ENCODE measurements around the gene ELL. TPM values are rescaled to one million over a fixed set of nuclear protein-coding genes. Genes with fewer than 3 reads are reported as not detected.

The ELL gene
- total RNA-seq, 1 experiment from 2014 or later = 22.9 TPM

- intact Hi-C loops (cut with micrococcal nuclease) = no loop called here
- Histone ChIP-seq H3K9ac (ENCODE audit: low read length) (no peak overlapping the region), H3K4me3 (replicated peaks in 1 of 2; ENCODE audit: low read depth in 1 of 2, low read length in 2 of 2) (no peak overlapping the region), H3K4me2 (ENCODE audit: low read length) (no peak overlapping the region), H2AFZ (ENCODE audit: low read depth, low read length, poor library complexity, severe bottlenecking) (no peak overlapping the region), H3K27me3 (ENCODE audit: insufficient read depth, low read length) (no peaks in the 10 kb centered on the region), H3K79me2 (ENCODE audit: insufficient read depth, low read length) (peaks cover 64% of the 10 kb centered on the region), H3K9me3 (ENCODE audit: control insufficient read depth in 1 of 2, insufficient read depth in 1 of 2, low read depth in 1 of 2, low read length in 2 of 2) (no peaks in the 10 kb centered on the region), H3K27ac (ENCODE audit: low read depth, low read length) (no peak overlapping the region), H3K4me1 (ENCODE audit: control insufficient read depth in 1 of 2, insufficient read depth in 2 of 2, low read length in 2 of 2) (peaks cover 7 to 26% of the 10 kb centered on the region in 2 experiments), H3K36me3 (ENCODE audit: control insufficient read depth in 1 of 2, insufficient read depth in 2 of 2, low read length in 2 of 2) (no peaks in the 10 kb centered on the region; a peak in 1 of 4 replicates), H4K20me1 (ENCODE audit: insufficient read depth) (no peaks in the 10 kb centered on the region), H3K9me2 (ENCODE audit: insufficient read depth) (no peaks in the 10 kb centered on the region)
- no peak for DNase-seq (ENCODE audit: low read depth, low spot score)
- ChIA-PET CTCF (no interaction called here), POLR2A (no interaction called here), RAD21 (ENCODE audit: low non-redundant PET in 1 of 2, low total read pairs in 2 of 2, uncharacterized antibody in 2 of 2, unreplicated experiment in 2 of 2) (no interaction called here)
- BruUV-seq (replicated peaks) = no TSS peak
- TF ChIP-seq TCF7L2 (IDR thresholded peaks at IDR 0.05; ENCODE audit: borderline replicate concordance, extremely low read depth, insufficient read depth, insufficient read length) = no peak
- no peak for TF ChIP-seq EZH2 (IDR thresholded peaks at IDR 0.05)
- TF ChIP-seq ELF1 (IDR thresholded peaks at IDR 0.05; ENCODE audit: borderline replicate concordance, low read depth) = no peak
- TF ChIP-seq SRF (IDR thresholded peaks at IDR 0.05; ENCODE audit: low read depth) = no peak
- TF ChIP-seq ATF3 (IDR thresholded peaks at IDR 0.05) = no peak
- TF ChIP-seq EGR1 (IDR thresholded peaks at IDR 0.05; ENCODE audit: low read depth) = no peak
- TF ChIP-seq REST (IDR thresholded peaks at IDR 0.05; ENCODE audit: low read depth) = no peak
- no peak for TF ChIP-seq POLR2AphosphoS5 (IDR thresholded peaks at IDR 0.05; ENCODE audit: low read depth, low read length)
- no peak for TF ChIP-seq RAD21 (IDR thresholded peaks at IDR 0.05; ENCODE audit: low read depth)
- TF ChIP-seq ZBTB33 (IDR thresholded peaks at IDR 0.05; ENCODE audit: extremely low read depth, insufficient replicate concordance, low read length) = no peak
- TF ChIP-seq CEBPB (IDR thresholded peaks at IDR 0.05; ENCODE audit: low read depth) = no peak
- no peak for ATAC-seq
Measured at GRCh38 chr19:18474366-18474887, 47.4 kb downstream of the ELL start.
